Liver (tissue), 9 donors: ENCODE data around the gene ZNHIT6. TPM values are rescaled to one million over a fixed set of nuclear protein-coding genes. Genes with fewer than 3 reads are reported as not detected.

ENCODE experiments used
- DNase-seq: peaks from one replicate; pipeline ENCODE4 v3.0.0-alpha.2; 2017; ENCODE audit warnings: low spot score
- H3K27ac ChIP-seq, 2 donors: one replicate each; pipeline ENCODE4 v1.7.0; 2013; ENCODE audit warnings: inconsistent platforms in 2 of 2, low read length in 2 of 2, control low read depth in 1 of 2, low read depth in 1 of 2, mild to moderate bottlenecking in 1 of 2
- H3K27me3 ChIP-seq, 4 donors: one replicate each; pipeline versions ENCODE4 v1.6.1 to v1.7.0; 2013; ENCODE audit warnings: low read length in 3 of 4, inconsistent platforms in 1 of 4, mild to moderate bottlenecking in 1 of 4, moderate library complexity in 1 of 4; ENCODE audit not compliant: control insufficient read depth in 4 of 4, insufficient read depth in 4 of 4
- H3K36me3 ChIP-seq, 4 donors: one replicate each; pipeline versions ENCODE4 v1.6.1 to v1.7.0; 2013; ENCODE audit warnings: low read length in 3 of 4, mild to moderate bottlenecking in 3 of 4, low read depth in 1 of 4, moderate library complexity in 1 of 4; ENCODE audit not compliant: control insufficient read depth in 4 of 4, insufficient read depth in 3 of 4
- H3K4me1 ChIP-seq, 4 donors: one replicate each; pipeline versions ENCODE4 v1.6.1 to v1.7.0; 2013; ENCODE audit warnings: low read length in 3 of 4, mild to moderate bottlenecking in 3 of 4, moderate library complexity in 1 of 4; ENCODE audit not compliant: control insufficient read depth in 4 of 4, insufficient read depth in 4 of 4
- H3K4me3 ChIP-seq, 3 donors: one replicate each; pipeline versions ENCODE4 v1.6.1 to v1.7.0; 2013; ENCODE audit warnings: low read length in 3 of 3, control low read depth in 1 of 3, low read depth in 1 of 3, mild to moderate bottlenecking in 1 of 3
- H3K9ac ChIP-seq, 2 donors: one replicate each; pipeline ENCODE4 v1.7.0; 2013; ENCODE audit warnings: low read length in 2 of 2, mild to moderate bottlenecking in 2 of 2, moderate library complexity in 2 of 2, control low read depth in 1 of 2, low read depth in 1 of 2
- H3K9me3 ChIP-seq, 4 donors: one replicate each; pipeline versions ENCODE4 v1.6.1 to v1.7.0; 2013; ENCODE audit warnings: low read length in 3 of 4; ENCODE audit not compliant: control insufficient read depth in 4 of 4
- ATF3 ChIP-seq: IDR thresholded peaks from 2 replicates; pipeline ENCODE4 v1.6.1; 2016; ENCODE audit warnings: antibody characterized with exemption
- CTCF ChIP-seq: fragments of 150-350 bp; IDR thresholded peaks from 2 replicates; pipeline ENCODE4 v1.5.1; 2017; ENCODE audit warnings: improper control_type of control experiment, low read depth, low read length; ENCODE audit not compliant: missing input control
- EGR1 ChIP-seq, 2 donors: IDR thresholded peaks; 2 replicates each; pipeline ENCODE4 v1.6.1; 2016 to 2018; ENCODE audit warnings: antibody characterized with exemption in 2 of 2, low read depth in 2 of 2
- FOXA1 ChIP-seq: IDR thresholded peaks from 2 replicates; pipeline ENCODE4 v1.6.1; 2016; ENCODE audit warnings: antibody characterized with exemption
- FOXA2 ChIP-seq: IDR thresholded peaks from 2 replicates; pipeline ENCODE4 v1.6.1; 2016; ENCODE audit warnings: antibody characterized with exemption
- GABPA ChIP-seq, 2 donors: IDR thresholded peaks in 1 of 2; conservative IDR thresholded peaks in 1 of 2; 2 replicates each; pipeline ENCODE4 v1.6.1; 2016; ENCODE audit warnings: antibody characterized with exemption in 2 of 2, mild to moderate bottlenecking in 1 of 2, moderate library complexity in 1 of 2
- HNF4A ChIP-seq, 2 donors: conservative IDR thresholded peaks; 2 replicates each; pipeline ENCODE4 v1.6.1; 2016; ENCODE audit warnings: antibody characterized with exemption in 2 of 2, mild to moderate bottlenecking in 2 of 2
- HNF4G ChIP-seq: IDR thresholded peaks from 2 replicates; pipeline ENCODE4 v1.6.1; 2016; ENCODE audit warnings: antibody characterized with exemption
- MAX ChIP-seq: IDR thresholded peaks from 2 replicates; pipeline ENCODE4 v1.6.1; 2016; ENCODE audit warnings: antibody characterized with exemption
- NR2F2 ChIP-seq: IDR thresholded peaks from 2 replicates; pipeline ENCODE4 v1.6.1; 2016; ENCODE audit warnings: antibody characterized with exemption
- RAD21 ChIP-seq, 2 donors: IDR thresholded peaks; 2 replicates each; pipeline ENCODE4 v1.6.1; 2016; ENCODE audit warnings: antibody characterized with exemption in 2 of 2, mild to moderate bottlenecking in 2 of 2
- RXRA ChIP-seq, 2 donors: IDR thresholded peaks; 2 replicates each; pipeline ENCODE4 v1.6.1; 2017 to 2018; ENCODE audit warnings: antibody characterized with exemption in 2 of 2, mild to moderate bottlenecking in 1 of 2
- SP1 ChIP-seq: IDR thresholded peaks from 2 replicates; pipeline ENCODE4 v1.6.1; 2018; ENCODE audit warnings: antibody characterized with exemption, mild to moderate bottlenecking
- TAF1 ChIP-seq: conservative IDR thresholded peaks from 2 replicates; pipeline ENCODE4 v1.6.1; 2016; ENCODE audit warnings: antibody characterized with exemption, mild to moderate bottlenecking
- YY1 ChIP-seq: IDR thresholded peaks from 2 replicates; pipeline ENCODE4 v1.6.1; 2016; ENCODE audit warnings: antibody characterized with exemption, mild to moderate bottlenecking
- ZBTB33 ChIP-seq: IDR thresholded peaks from 2 replicates; pipeline ENCODE4 v1.6.1; 2016; ENCODE audit warnings: antibody characterized with exemption
- WGBS: extraction: QIAGEN DNeasy Blood & Tissue Kit; methylation state at CpG from one replicate; pipeline ENCODE4 v1.1.7; 2013; 5-methylcytosine and 5-hydroxymethylcytosine counted together
- polyA plus RNA-seq, 2 donors: library from polyadenylated mRNA; stranded (reverse) in 1 of 2; unstranded in 1 of 2; fragments of 200-250 nt in 1 of 2; fragments of >200 nt in 1 of 2; fragmentation: Nextera tagmentation in 1 of 2; extraction: Ambion mirVana in 1 of 2; gene quantifications; one replicate each; pipeline versions ENCODE4 v1.2.1 to v1.2.3, GENCODE V29; 2013 to 2015
- total RNA-seq, 2 donors: library from RNA; depleted of rRNA; stranded (reverse); fragments of >200 nt; gene quantifications; one replicate each; pipeline ENCODE4 v1.2.3, GENCODE V29; 2014
- donor health status: healthy.
- donor health status: healthy.
- donor health status: healthy.
- donor health status: healthy.
- donor health status: healthy.

The ZNHIT6 gene
- total and polyA plus RNA-seq, 4 donors: 2.2 to 4.0 (median 3.2) TPM

GRCh38 chr1:85616736-85617135, 91.5 kb downstream of the ZNHIT6 start:
- no peaks in the 10 kb centered on the region for H3K27me3 ChIP-seq
- peaks cover 3 to 7% (median 5%) of the 10 kb centered on the region in 4 donors for H3K4me1 ChIP-seq
- TF ChIP-seq FOXA2: no peak
- no peak for TF ChIP-seq ZBTB33
- TF ChIP-seq HNF4G: no peak
- no peak for TF ChIP-seq TAF1
- no peak for TF ChIP-seq NR2F2
- no peak for TF ChIP-seq SP1
- peaks cover 0 to 3% (median 0%) of the 10 kb centered on the region in 4 donors for H3K9me3 ChIP-seq
- no peak for DNase-seq
- H3K36me3 ChIP-seq: peaks cover 0 to 3% (median 0%) of the 10 kb centered on the region in 4 donors
- no peak overlapping the region for H3K4me3 ChIP-seq
- no peak overlapping the region for H3K9ac ChIP-seq
- no peak overlapping the region for H3K27ac ChIP-seq
- WGBS: 97% methylated on average over 3 of the region's 3 CpGs

GRCh38 chr1:85616364-85616705, 91.9 kb downstream of the ZNHIT6 start:
- peak overlapping the region in 1 of 3 donors; percentile 38 for H3K4me3 ChIP-seq
- H3K27ac ChIP-seq: no peak overlapping the region
- H3K9me3 ChIP-seq: peaks cover 0 to under 1% (median 0%) of the 10 kb centered on the region in 4 donors
- no peaks in the 10 kb centered on the region for H3K27me3 ChIP-seq
- no peaks in the 10 kb centered on the region for H3K36me3 ChIP-seq
- peaks cover 3 to 7% (median 5%) of the 10 kb centered on the region in 4 donors for H3K4me1 ChIP-seq
- H3K9ac ChIP-seq: no peak overlapping the region
- TF ChIP-seq CTCF: no peak
- no peak for TF ChIP-seq NR2F2
- TF ChIP-seq ATF3: no peak
- TF ChIP-seq SP1: no peak
- TF ChIP-seq MAX: no peak
- no peak for TF ChIP-seq FOXA1
- TF ChIP-seq RXRA (IDR thresholded peaks at IDR 0.05): no peak
- TF ChIP-seq TAF1: no peak
- TF ChIP-seq GABPA (IDR thresholded peaks at IDR 0.05 in 1 of 2, conservative IDR thresholded peaks at IDR 0.05 in 1 of 2): no peak
- no peak for TF ChIP-seq EGR1 (IDR thresholded peaks at IDR 0.05; ENCODE audit: low read depth in 2 of 2)
- TF ChIP-seq ZBTB33: no peak
- TF ChIP-seq HNF4A (conservative IDR thresholded peaks at IDR 0.05): no peak
- no peak for TF ChIP-seq HNF4G
- TF ChIP-seq RAD21 (IDR thresholded peaks at IDR 0.05): no peak
- no peak for TF ChIP-seq YY1
- no peak for DNase-seq
- 68% methylated on average over 11 of the region's 11 CpGs for WGBS
